ENCODE results near the gene KCTD1.

KCTD1 gene

GRCh38 chr18:26461405-26461804, 86.9 kb downstream of the KCTD1 start:
- Histone ChIP-seq H3K27ac (replicated peaks) (no peak overlapping the region), H3K27me3 (ENCODE audit: insufficient read depth, poor library complexity, severe bottlenecking) (no peaks in the 10 kb centered on the region), H3K4me3 (replicated peaks; ENCODE audit: insufficient read depth, low read length) (no peak overlapping the region)
- no peak for DNase-seq (ENCODE audit: low read depth in 1 of 2, low spot score in 1 of 2)
- TF ChIP-seq POLR2AphosphoS5 (IDR thresholded peaks at IDR 0.05; ENCODE audit: low read depth) (no peak), GABPA (IDR thresholded peaks at IDR 0.05; ENCODE audit: low read depth) (no peak), CTCF (IDR thresholded peaks at IDR 0.05; ENCODE audit: insufficient read depth, low read length) (no peak), REST (IDR thresholded peaks at IDR 0.05; ENCODE audit: insufficient replicate concordance, low read depth) (no peak), SPI1 (IDR thresholded peaks at IDR 0.05; ENCODE audit: borderline replicate concordance, low read depth) (no peak)

- DNase-seq (ENCODE audit: low read depth in 1 of 2, low spot score in 1 of 2) = no peak
- Histone ChIP-seq H3K4me3 (replicated peaks; ENCODE audit: insufficient read depth, low read length) (no peak overlapping the region), H3K27me3 (ENCODE audit: insufficient read depth, poor library complexity, severe bottlenecking) (no peaks in the 10 kb centered on the region), H3K27ac (replicated peaks) (no peak overlapping the region)
- TF ChIP-seq GABPA (IDR thresholded peaks at IDR 0.05; ENCODE audit: low read depth) (no peak), CTCF (IDR thresholded peaks at IDR 0.05; ENCODE audit: insufficient read depth, low read length) (no peak), POLR2AphosphoS5 (IDR thresholded peaks at IDR 0.05; ENCODE audit: low read depth) (no peak), SPI1 (IDR thresholded peaks at IDR 0.05; ENCODE audit: borderline replicate concordance, low read depth) (no peak), REST (IDR thresholded peaks at IDR 0.05; ENCODE audit: insufficient replicate concordance, low read depth) (no peak)
Observed at GRCh38 chr18:26460449-26461091, 87.8 kb downstream of the KCTD1 start.

DNA sequence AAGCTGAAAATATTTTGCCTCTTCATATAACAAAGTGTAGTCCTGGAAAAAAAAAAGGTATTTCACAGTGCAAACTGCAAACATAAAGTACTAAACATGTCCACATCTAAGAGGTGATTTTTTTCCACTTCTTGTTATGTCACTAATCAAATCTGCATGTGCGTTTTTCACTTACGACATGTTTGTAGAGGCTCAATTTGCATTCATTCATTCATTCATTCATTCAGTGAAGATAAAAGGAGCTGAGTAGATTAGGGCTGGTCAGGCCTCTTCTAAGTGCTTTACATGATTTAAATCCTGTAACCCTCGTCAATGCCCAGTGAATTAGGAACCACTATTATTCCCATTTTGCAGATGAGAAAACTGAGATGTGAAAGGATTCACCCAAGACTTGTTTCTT, 88.5 kb downstream of the KCTD1 start:
- DNase-seq (ENCODE audit: low read depth in 1 of 2, low spot score in 1 of 2) = no peak
- no peaks in the 10 kb centered on the region for H3K27me3 ChIP-seq (ENCODE audit: insufficient read depth, poor library complexity, severe bottlenecking)
- TF ChIP-seq REST (IDR thresholded peaks at IDR 0.05; ENCODE audit: insufficient replicate concordance, low read depth) (no peak), SPI1 (IDR thresholded peaks at IDR 0.05; ENCODE audit: borderline replicate concordance, low read depth) (no peak), GABPA (IDR thresholded peaks at IDR 0.05; ENCODE audit: low read depth) (no peak), POLR2AphosphoS5 (IDR thresholded peaks at IDR 0.05; ENCODE audit: low read depth) (no peak), CTCF (IDR thresholded peaks at IDR 0.05; ENCODE audit: insufficient read depth, low read length) (no peak)
- H3K4me3 ChIP-seq (replicated peaks; ENCODE audit: insufficient read depth, low read length) = no peak overlapping the region
- H3K27ac ChIP-seq (replicated peaks) = no peak overlapping the region
